Smooth muscle cell (in vitro differentiated cells): ENCODE results near the gene PDGFRA. TPM values are rescaled to one million over a fixed set of nuclear protein-coding genes. Genes with fewer than 3 reads are reported as not detected.

Source experiments
- DNase-seq: peaks from one replicate; lab custom pipeline; 2025; ENCODE audit not compliant: unreplicated experiment; lab: John Stamatoyannopoulos, UW
- H2AFZ ChIP-seq: fragments of 200-600 bp; sonication (generic); 2 replicates; pipeline ENCODE4 v1.6.0; 2016; ENCODE audit warnings: antibody characterized with exemption, low read depth, mild to moderate bottlenecking
- H3F3A ChIP-seq: fragments of 200-600 bp; sonication (generic); 2 replicates; pipeline ENCODE4 v1.6.0; 2017; ENCODE audit warnings: antibody characterized with exemption, low read depth
- H3K27ac ChIP-seq: fragments of 200-600 bp; sonication (generic); 2 replicates; pipeline ENCODE4 v1.5.1; 2016; ENCODE audit warnings: low read depth, mild to moderate bottlenecking
- H3K27me3 ChIP-seq: fragments of 200-600 bp; sonication (generic); 2 replicates; pipeline ENCODE4 v1.6.1; 2016; ENCODE audit warnings: low read depth, mild to moderate bottlenecking
- H3K36me3 ChIP-seq: fragments of 200-600 bp; sonication (generic); 2 replicates; pipeline ENCODE4 v1.5.1; 2016; ENCODE audit warnings: low read depth
- H3K4me1 ChIP-seq: fragments of 200-600 bp; sonication (generic); 2 replicates; pipeline ENCODE4 v1.5.1; 2016; ENCODE audit warnings: low read depth
- H3K4me2 ChIP-seq: fragments of 200-600 bp; sonication (generic); 2 replicates; pipeline ENCODE4 v1.6.0; 2016; ENCODE audit warnings: mild to moderate bottlenecking
- H3K4me3 ChIP-seq: fragments of 200-600 bp; sonication (generic); 2 replicates; pipeline ENCODE4 v1.5.1; 2016; ENCODE audit warnings: mild to moderate bottlenecking
- H3K79me2 ChIP-seq: fragments of 200-600 bp; sonication (generic); 2 replicates; pipeline ENCODE4 v1.6.0; 2016; ENCODE audit warnings: low read depth, mild to moderate bottlenecking
- H3K9ac ChIP-seq: fragments of 200-600 bp; sonication (generic); 2 replicates; pipeline ENCODE4 v1.6.0; 2016; ENCODE audit warnings: low read depth
- H3K9me3 ChIP-seq: fragments of 200-600 bp; sonication (generic); replicated peaks from 2 replicates; pipeline ENCODE4 v1.5.1; 2016; ENCODE audit warnings: low read depth
- H4K20me1 ChIP-seq: fragments of 200-600 bp; sonication (generic); 2 replicates; pipeline ENCODE4 v1.6.0; 2016; ENCODE audit warnings: low read depth
- WGBS: methylation state at CpG from one replicate; pipeline ENCODE4 v1.1.7; 2016; ENCODE audit warnings: low lambda C conversion rate; 5-methylcytosine and 5-hydroxymethylcytosine counted together
- polyA plus RNA-seq: library from polyadenylated mRNA; unstranded; fragments of >200 nt; fragmentation: Nextera tagmentation; extraction: Ambion mirVana; gene quantifications from 2 replicates; pipeline ENCODE4 v1.2.1, GENCODE V29; 2016
- total RNA-seq: library from RNA; depleted of rRNA; stranded (reverse); fragments of >200 nt; gene quantifications from 2 replicates; pipeline ENCODE4 v1.2.3, GENCODE V29; 2014
- TF ChIP-seq, protein P1 (sequence below): fragments of 200-600 bp; sonication (generic); IDR thresholded peaks from 2 replicates; pipeline ENCODE4 v1.5.1; 2017; ENCODE audit warnings: borderline replicate concordance, mild to moderate bottlenecking, antibody characterized with exemption; ENCODE audit not compliant: insufficient read depth, poor library complexity, severe bottlenecking

Gene PDGFRA
- total and polyA plus RNA-seq, 2 experiments from 2014 or later: 111 to 281 TPM

DNA sequence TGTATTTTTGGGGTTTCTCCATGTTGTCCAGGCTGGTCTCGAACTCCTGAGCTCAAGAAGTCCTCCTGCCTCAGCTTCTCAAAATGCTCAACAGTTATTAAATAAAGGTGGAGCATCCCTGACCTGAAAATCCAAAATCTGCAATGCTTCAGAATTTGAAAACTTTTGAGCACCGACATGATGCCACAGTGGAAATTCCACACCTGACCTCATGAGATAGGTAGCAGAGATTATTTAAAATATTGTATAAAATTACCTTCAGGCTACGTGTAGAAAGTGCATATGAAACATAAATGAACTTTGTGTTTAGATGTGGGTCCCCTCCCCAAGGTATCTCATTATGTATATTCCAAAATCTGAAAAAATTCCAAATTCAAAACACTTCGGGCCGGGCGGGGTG lies 42.7 kb upstream of the PDGFRA start:
- Histone ChIP-seq H3K9ac (no peak overlapping the region), H3K4me3 (no peak overlapping the region), H3K27me3 (no peaks in the 10 kb centered on the region), H3F3A (peaks cover 6% of the 10 kb centered on the region), H3K9me3 (no peaks in the 10 kb centered on the region), H4K20me1 (no peaks in the 10 kb centered on the region), H3K4me2 (no peak overlapping the region), H3K27ac (no peak overlapping the region), H3K4me1 (no peaks in the 10 kb centered on the region), H2AFZ (no peak overlapping the region), H3K36me3 (no peaks in the 10 kb centered on the region), H3K79me2 (no peaks in the 10 kb centered on the region)
- TF ChIP-seq, protein P1, sequence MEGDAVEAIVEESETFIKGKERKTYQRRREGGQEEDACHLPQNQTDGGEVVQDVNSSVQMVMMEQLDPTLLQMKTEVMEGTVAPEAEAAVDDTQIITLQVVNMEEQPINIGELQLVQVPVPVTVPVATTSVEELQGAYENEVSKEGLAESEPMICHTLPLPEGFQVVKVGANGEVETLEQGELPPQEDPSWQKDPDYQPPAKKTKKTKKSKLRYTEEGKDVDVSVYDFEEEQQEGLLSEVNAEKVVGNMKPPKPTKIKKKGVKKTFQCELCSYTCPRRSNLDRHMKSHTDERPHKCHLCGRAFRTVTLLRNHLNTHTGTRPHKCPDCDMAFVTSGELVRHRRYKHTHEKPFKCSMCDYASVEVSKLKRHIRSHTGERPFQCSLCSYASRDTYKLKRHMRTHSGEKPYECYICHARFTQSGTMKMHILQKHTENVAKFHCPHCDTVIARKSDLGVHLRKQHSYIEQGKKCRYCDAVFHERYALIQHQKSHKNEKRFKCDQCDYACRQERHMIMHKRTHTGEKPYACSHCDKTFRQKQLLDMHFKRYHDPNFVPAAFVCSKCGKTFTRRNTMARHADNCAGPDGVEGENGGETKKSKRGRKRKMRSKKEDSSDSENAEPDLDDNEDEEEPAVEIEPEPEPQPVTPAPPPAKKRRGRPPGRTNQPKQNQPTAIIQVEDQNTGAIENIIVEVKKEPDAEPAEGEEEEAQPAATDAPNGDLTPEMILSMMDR: no peak
- 95% methylated on average over 6 of the region's 6 CpGs for WGBS
- DNase-seq: no peak

DNA sequence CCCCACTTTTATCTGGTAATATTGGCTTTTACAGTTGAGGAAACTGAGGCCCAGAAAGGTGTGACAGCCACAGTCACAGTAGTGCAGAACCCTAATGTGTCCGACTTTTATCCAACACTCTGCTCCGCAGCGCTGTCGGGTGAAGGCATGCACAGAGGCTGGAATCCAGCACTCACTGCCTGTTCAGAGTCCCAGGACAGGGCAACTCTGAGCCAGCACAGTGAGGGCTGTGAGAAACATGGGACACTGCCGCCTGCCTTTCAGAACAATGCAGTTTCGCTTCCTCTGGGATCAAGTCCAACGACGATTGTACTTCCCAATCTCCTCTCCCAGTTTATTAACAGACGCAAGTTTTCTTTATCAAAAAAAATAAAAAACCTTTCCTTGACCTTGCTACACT lies 41.9 kb upstream of the PDGFRA start:
- Histone ChIP-seq H3K27me3 (no peaks in the 10 kb centered on the region), H2AFZ (no peak overlapping the region), H3K27ac (no peak overlapping the region), H3K4me3 (no peak overlapping the region), H3K9ac (no peak overlapping the region), H3K36me3 (no peaks in the 10 kb centered on the region), H3K4me2 (no peak overlapping the region), H3K9me3 (no peaks in the 10 kb centered on the region), H3K4me1 (no peaks in the 10 kb centered on the region), H3K79me2 (no peaks in the 10 kb centered on the region), H4K20me1 (no peaks in the 10 kb centered on the region), H3F3A (peaks cover 6% of the 10 kb centered on the region)
- no peak for DNase-seq
- 92% methylated on average over 9 of the region's 9 CpGs for WGBS
- TF ChIP-seq, protein P1: no peak

DNA sequence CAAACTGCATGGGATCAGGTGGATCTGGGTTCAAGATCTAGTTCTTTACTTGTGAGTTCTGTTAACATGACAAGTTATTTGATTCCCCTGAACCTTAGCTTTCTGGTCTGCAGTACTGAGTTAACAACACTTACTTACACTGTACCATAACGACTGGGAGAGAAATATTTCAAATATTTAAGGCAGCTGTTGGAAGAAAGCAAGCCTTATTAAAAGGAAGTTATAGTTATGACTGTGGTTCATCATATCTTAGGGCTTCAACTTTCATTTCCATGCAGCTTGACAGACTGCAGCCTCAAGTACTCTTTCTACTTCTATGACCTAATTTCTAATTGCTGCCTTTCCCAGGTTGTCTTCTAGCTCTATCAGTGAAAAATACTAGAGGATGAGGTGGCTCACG lies 40.0 kb upstream of the PDGFRA start:
- Histone ChIP-seq H3F3A (peaks cover 6% of the 10 kb centered on the region), H3K9me3 (no peaks in the 10 kb centered on the region), H2AFZ (no peak overlapping the region), H3K79me2 (no peaks in the 10 kb centered on the region), H3K27ac (no peak overlapping the region), H4K20me1 (no peaks in the 10 kb centered on the region), H3K4me3 (no peak overlapping the region), H3K4me1 (no peaks in the 10 kb centered on the region), H3K4me2 (no peak overlapping the region), H3K36me3 (no peaks in the 10 kb centered on the region), H3K9ac (no peak overlapping the region), H3K27me3 (no peaks in the 10 kb centered on the region)
- 43% methylated on average over 2 of the region's 2 CpGs for WGBS
- TF ChIP-seq, protein P1: no peak
- DNase-seq: no peak

DNA sequence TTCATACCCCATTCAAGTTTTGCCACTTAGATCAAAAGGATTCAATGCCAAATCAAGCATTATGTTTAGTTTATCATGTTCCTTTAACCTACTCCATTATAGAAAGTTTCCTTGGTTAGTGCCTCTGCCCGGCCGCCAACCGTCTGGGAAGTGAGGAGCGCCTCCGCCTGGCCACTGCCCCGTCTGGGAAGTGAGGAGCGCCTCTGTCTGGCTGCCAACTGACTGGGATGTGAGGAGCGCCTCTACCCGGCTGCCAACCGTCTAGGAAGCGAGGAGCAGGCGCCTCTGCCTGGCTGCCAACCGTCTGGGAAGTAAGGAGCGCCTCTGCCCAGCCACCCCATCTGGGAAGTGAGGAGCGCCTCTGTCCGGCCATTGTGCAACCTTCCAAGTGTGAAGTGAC lies 36.3 kb upstream of the PDGFRA start:
- Histone ChIP-seq H2AFZ (no peak overlapping the region), H3K9me3 (no peaks in the 10 kb centered on the region), H3F3A (peaks cover 11% of the 10 kb centered on the region), H4K20me1 (no peaks in the 10 kb centered on the region), H3K4me2 (no peak overlapping the region), H3K27me3 (no peaks in the 10 kb centered on the region), H3K4me1 (peaks cover 9% of the 10 kb centered on the region), H3K4me3 (no peak overlapping the region), H3K36me3 (no peaks in the 10 kb centered on the region), H3K9ac (no peak overlapping the region), H3K79me2 (no peaks in the 10 kb centered on the region), H3K27ac (no peak overlapping the region)
- no peak for DNase-seq
- 96% methylated on average over 16 of the region's 16 CpGs for WGBS
- TF ChIP-seq, protein P1: no peak
